DMS53 treated with DMSO at 0.1 percent for 48 hours (cell line): Measurements from ENCODE around the gene LRRC47.
A peak's percentile ranks its signal among the peaks of the same experiment; 100 is the strongest.

Source experiments
- DNase-seq: peaks from one replicate; lab custom pipeline; 2025; ENCODE audit not compliant: unreplicated experiment; lab: John Stamatoyannopoulos, UW

Gene LRRC47

DNA sequence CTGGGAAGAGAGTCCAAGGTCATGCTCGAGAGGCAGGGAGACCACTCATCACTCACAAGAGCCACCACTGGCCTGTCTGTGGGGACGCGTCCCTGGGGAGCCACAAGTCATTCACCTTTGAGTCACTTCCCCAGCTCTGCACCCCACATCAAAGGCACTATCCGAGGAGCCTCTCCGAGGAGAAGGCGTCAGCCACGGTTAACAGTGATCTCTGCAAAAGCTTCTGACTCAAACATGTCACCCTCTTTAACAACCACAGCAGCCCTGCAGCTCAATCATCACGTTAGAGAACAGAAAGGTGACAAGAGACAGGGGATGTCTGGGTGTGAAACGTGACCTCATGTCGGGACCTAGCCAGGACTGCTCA, 9.0 kb downstream of the LRRC47 start:
- no peak for DNase-seq

DNA sequence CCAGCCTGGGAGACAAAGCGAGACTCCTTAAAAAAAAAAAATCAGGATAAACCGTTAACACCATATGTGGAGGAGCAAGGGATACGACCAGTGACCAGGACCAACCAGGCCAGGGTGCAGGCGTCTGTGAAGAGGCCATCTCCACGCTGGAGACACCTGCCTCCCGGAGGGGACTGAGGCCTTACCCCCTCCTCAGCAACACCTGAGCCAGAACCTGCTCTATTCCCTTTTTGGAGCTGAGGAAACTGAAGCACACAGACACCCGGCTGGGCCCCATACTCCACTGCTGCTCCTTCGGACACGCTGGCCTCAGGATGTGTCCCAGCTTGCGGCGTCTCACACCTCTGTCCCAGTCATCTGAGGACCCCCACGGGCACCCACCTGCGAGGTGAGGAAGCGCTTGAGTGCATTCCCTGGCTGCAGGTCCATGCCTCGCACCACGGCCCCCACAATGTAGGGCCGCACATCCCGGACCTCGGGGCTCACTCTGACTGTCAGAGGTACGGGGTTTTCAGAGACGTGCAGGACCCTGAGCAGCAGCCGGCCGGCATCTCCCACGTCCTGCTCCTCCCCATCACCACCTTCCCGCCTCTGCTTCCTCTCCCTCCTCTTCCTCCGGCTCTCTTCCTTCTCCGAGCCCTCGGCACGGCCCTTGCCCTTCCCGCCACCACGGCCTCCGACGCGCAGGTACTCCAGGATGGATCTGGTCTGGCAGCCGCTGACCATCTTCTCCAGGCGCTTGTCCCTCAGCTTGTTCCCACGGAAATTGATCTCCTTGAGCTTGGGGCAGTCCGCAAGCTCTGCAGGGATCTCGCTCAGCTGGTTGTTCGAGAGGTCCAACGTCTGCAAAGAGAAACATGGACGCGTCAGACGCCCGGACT, 9.6 kb downstream of the LRRC47 start:
- DNase-seq, result no peak

DNA sequence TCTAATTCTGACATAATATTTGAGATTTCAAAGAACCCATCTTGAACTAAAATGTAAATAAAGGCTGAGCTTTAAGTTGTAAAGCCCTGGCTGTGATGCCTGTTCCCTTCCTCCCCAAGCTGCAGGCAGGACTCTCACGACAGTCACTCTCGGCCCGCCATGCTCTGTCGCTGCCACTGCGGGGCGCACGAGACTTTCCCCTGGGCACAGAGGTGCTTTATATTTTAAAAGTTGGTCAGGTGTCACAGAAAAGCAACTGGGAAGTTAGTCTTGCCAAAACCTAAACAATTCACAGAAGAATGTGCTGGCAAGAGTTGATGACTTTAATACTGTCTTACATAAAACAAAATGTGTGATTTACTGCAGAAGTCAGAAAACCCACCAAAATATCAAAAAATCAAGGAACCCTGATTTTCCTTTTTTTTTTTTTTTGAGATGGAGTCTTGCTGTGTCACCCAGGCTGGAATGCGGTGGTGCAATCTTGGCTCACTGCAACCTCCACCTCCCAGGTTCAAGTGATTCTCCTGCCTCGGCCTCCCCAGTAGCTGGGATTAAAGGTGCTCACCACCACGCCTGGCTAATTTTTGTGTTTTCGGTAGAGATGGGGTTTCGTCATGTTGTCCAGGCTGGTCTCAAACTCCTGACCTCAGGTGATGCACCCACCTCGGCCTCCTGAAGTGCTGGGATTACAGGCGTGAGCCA, 10.7 kb downstream of the LRRC47 start:
- DNase-seq, result peak; percentile 30

DNA sequence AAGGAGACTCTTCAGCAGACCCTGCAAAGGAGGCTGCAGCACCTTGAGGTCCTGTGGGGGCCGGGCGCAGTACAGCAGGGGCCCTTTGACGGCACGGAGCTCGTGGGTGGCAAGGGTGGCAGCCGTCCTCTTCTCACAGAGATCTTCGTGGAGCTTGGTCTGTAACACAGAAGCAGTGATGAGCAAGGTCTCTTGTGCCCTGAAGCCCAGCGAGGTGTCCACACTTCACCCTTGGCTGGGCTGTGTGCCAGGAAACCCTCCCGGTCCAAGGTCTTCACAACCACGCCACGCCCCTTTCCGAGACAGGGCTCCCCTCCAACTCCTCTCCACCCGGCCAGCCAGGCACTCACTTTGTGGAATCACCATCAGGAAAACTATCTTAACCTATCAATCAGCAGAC, 11.3 kb downstream of the LRRC47 start:
- no peak for DNase-seq

DNA sequence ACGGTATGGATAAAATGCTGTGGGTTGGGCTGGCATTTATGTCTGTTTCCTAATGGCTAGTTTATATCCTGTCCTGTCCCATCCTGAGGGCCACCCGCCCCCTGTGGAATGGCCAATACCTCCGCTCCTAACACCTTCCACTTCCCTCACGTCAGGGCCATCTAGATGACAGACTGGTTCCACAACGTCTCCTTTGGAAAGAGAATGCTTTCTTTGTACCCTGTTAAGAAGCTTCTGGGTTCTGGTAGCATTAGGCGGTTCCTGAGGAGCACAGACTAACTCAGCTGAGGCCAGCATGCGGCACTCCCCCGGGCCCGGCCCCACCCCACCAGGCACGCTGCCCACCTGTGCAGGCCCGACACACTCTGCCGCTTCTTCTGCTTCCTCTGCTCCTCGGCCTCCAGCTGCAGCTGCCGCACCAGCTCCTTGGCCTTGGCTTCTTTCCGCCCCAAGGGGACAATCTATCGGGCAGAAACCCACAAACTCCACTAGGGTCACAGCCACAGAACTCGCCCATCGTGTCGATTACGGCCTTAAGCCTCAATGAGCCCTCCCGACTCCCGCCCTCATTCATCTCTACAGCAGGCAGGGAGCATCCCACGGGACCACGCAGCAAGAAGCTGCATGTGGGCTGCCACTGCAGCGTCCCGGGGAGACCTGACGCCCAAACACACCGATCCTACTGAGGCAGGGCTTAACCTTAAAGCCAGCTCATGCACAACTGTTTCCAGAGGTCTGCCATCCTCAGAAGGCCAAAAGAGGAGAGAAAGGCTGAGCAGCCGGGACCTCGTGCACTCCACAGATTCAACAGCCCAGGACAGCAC, 12.4 kb downstream of the LRRC47 start:
- no peak for DNase-seq

DNA sequence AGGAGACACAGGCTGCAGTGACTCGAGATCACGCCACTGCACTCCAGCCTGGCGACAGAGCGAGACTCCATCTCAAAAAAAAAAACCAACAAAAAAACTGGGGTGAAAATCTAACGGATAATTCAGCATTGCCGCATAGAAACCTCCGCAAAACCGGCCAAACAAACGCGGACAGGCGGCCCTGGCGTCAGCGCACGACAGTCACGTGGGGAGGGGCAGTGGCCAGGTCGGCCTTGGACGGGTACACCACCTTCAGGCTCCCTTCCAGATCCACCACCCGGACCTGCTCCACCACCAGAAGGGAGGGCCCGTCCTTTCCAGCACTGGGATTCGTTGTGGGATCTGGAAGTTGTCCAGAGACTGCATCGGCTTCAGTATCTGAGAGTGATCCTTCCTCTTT, 15.4 kb downstream of the LRRC47 start:
- DNase-seq, result no peak

DNA sequence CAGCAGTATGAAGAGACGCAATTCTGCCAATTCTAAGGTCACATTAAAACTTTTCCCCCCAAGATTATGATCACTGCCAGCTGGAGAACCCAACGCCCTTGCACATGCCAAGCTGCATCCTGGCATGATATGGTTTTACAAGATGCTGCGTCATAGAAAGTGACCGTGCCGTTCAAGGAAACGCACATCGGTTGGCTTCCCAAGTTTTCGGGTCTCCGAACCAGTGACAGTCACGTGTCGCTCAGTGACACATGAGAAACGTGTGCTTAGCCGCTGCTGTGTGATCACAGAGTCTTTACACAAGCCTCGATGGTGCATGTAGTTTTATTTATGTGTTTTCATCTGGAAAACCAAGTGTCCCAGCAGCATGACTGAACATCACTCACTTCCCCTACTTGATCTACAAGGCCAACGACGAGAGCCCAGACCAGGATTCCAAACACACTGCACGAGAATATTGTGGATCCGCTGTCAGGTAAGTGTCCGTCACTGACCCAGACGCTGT, 16.3 kb downstream of the LRRC47 start:
- no peak for DNase-seq

DNA sequence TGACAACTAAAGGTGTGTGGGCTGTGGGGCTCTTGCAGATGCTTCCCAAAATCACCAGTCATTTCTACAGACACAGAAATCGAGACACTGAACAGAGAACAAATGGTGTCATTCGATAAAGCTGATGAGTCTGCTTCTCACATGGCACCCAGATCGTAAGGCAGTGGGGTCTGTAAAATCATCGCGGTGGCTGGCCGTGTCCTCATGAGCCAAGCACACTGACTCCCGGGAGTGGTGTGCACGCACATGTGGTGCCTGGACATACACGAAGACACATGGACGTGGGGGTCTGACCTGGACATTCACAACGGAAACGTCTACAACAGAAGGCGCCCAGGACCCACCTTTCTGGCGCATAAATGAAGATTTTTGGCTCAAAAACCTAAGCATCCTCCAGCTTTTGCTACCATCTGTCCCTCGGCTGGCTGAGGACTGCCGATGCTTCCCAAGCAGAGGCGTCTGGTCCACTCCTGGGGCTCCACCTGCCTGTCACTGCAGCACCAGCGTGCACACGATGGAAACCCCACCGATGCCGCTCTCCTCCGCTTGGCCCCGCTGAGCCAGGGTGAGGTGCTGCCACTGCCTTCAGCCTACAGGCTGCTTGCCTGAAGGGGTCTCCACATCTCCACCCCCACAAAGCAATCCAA, 16.9 kb downstream of the LRRC47 start:
- DNase-seq, result no peak

DNA sequence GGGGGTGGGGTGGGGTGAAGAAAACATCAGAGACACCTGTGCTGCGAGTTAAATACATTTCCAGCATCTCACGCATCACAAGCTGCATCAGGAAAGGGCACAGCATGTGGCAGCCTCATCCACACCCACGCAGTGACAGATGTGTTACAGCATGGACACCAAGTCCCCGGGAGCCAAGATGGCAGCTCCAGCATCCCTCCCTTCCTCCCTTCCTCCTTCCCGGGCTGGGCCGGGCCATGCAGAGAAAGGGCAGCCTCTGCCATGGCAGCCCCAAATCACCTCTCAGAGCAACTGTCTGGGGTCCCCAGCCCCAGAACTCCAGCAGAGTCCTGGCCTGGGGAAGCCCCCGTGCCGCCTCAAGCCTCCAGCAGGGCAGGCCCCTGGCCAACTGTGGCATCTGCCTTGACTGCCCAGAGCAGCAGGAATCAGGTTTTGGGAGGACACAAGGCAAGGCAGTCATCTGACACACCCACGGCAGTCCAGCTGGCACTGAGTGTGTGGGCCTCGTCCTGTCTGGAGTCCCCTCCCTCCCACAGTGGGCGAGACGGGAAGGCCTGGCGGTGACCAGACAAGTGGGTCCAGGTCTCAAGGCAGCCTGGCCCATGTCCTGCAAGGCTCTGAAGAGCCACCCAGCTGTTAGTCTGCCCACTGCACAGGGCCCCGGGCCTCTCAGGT, 17.6 kb downstream of the LRRC47 start:
- DNase-seq, result no peak

DNA sequence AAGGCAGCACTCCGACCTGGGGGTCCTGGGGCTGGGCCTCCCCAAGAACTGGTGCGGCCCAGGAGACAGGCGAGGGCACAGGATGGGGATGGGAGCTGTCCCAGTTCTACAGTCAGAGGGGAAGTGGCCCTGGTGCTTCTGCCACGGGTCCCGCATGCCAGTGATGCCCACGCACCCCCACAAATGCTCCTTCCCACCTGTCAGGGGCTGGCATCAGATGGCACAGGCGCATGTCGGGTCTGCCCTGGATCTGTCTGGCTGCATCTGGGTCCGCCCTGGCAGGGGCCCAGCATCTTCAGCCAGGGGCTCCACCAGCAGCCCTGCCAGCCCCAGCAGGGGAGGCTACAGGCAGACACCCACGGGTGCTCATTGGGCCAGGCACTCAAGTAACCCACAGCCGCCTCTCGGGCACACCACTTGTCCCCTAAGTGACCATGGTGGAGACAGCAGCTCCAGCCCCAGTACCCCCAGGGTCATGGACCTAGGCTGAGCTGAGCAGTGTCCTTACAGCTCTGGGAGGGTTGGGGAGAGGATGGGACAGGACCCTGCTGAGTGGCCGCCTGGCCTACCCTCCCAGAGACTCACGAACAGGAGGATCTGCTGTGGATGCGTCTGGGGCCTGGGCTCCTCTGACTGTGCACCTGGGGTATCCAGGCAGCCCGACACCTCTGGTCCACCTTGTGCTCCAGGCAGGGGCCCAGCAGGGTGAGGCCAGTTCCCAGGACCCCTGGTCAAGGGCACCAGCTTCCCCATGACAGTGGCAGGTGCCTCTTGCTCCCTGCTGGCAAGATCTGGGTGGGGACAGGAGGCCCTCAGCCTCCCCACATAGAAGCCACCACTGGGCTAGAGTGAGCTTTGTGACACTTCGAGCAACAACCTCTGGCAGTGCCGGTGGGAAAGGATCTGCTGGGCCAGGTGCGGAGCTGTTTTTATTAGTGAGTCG, 18.4 kb downstream of the LRRC47 start:
- DNase-seq, result no peak

DNA sequence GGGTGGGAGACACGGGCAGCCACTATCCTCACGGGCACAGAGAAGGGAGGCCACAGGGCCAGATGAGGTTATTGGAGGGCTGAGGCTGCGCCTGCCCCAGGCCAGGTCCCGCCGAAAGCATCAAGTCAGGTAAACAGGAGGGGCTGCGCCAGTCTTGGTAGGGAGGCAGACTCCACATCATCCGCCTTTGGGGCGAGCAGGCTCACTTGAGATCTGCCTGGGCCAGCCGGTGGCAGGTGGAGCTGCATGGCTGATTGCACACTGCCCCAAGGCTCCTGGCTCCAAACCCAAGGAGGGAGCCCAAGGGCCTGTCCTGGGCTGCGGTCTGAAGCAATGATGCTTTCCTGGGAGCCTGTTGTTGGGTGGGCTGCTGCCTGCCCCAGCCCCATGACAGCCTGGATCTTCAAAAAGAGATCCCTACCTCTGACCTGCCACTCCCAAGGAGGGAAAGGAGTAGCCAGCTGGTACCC, 19.2 kb downstream of the LRRC47 start:
- no peak for DNase-seq

DNA sequence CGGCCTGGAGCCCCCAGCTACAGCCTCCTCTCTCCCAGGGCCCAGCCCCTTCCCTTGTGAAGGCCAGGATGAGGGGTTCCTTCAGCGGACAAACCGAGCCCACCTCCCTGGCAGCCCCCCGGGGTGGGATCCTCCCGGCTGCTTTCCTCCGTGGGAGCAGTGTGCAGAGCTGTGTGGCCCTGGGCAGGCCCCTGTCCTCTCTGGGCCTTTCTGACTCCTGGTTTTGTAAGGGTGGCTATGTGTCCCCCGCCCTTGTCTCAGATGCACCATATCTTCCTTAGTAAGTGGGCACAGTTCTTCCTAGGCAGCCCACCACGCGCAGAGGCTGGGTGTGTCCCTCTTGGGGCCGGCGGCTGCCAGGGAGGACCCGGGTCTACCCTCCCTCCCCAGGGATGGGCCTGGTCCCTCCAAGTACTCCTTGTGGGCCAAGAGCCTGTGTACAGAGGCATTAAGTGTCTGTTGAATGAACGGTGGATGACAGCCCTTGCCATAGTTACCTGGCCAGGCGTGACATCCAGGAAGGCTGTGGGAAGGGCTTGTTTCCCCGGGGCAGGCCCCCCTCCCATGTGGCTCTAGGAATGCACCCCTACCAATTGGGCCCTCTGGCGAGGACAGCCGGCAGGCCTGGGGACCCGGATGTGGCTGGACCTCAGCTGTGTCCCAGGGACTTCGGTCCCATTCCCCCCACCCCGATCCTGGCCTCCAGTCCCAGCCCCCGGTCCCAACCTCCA, 19.9 kb downstream of the LRRC47 start:
- peak; percentile 65 for DNase-seq

DNA sequence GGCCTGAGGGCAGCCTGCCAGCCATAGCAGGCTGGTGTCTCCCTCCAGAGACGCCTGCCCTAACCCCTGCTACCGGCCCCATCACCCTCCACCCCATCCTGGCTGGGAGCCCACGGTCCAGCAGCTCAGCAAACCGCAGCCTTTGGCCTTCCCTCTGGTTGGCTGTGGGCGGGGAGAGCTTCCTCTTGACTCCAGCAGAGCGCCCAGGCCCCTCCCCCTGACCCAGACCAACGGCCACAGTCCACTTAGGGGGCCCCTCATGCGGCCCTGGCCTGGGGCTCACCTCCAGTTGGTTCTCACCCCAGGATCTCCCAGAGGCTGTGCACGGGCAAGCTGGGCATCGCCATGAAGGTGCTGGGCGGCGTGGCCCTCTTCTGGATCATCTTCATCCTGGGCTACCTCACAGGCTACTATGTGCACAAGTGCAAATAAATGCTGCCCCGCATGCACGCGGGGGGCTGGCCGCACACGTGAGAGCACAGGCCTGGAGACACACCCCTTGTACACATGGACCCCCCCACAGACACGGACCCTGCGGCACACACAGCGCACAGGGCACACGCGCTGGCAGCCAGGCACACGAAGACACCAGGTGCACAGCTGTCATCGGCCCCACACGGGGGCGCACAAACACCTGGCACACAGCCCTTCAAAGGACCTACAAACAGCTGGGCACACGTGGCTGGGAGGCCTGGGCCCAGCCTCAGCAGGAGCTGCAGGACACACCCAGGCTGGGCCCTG, 20.6 kb downstream of the LRRC47 start:
- DNase-seq, result peak; percentile 88

DNA sequence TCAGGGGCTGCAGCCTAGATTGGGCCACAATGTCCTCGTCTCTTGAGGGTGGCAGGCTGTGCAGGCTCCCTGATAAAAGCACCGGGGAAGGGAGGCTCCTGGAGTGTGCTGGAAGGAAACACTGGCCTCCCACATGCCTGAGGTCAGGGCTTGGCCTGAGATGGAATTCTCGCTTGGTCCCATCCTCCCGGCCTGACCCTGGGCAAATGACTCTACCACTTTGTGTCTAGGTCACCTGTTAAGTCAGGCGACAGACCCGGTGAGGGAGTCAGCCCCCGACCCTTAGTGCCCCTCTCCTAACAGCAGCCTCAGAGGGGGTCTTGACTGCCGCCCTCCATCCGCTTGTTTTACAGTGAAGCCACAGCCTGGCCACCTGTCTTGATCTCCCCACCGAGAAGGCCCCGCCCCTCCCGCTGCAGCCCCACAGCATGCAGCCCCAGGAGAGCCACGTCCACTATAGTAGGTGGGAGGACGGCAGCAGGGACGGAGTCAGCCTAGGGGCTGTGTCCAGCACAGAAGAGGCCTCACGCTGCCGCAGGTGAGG, 21.3 kb downstream of the LRRC47 start:
- DNase-seq, result no peak

DNA sequence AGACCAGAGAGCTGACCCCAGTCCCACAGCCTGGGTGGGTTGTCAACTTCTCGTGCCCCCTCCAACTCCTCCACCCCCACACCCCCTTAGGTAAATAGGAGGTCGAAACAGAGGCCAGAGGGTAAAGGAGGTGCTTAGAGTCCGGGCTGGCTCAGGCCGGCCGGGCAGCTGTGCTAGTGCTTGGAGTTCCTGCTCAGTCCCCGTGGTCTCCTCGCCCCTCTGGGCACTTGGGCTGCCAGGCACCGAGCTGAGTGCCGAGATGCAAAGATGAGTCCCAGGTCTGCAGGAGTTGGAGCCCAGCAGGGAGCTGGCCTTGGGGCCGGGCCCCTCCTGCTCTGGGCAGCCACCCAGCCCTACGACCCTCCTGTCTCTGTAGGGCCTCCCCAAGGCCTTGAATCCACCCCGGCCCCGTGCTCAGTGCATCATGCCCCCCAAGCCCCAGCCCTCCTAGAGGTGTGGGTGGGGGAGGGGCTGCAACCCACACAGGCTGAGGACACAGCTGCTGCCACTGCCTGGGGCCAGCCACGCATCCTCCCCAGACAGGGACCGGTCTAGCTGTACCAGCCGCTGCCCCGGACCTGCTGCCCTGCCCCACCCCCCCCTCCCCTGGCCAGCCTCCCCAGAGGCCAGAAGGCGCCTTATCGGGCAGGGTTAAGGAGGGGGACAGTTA, 21.9 kb downstream of the LRRC47 start:
- DNase-seq, result no peak

DNA sequence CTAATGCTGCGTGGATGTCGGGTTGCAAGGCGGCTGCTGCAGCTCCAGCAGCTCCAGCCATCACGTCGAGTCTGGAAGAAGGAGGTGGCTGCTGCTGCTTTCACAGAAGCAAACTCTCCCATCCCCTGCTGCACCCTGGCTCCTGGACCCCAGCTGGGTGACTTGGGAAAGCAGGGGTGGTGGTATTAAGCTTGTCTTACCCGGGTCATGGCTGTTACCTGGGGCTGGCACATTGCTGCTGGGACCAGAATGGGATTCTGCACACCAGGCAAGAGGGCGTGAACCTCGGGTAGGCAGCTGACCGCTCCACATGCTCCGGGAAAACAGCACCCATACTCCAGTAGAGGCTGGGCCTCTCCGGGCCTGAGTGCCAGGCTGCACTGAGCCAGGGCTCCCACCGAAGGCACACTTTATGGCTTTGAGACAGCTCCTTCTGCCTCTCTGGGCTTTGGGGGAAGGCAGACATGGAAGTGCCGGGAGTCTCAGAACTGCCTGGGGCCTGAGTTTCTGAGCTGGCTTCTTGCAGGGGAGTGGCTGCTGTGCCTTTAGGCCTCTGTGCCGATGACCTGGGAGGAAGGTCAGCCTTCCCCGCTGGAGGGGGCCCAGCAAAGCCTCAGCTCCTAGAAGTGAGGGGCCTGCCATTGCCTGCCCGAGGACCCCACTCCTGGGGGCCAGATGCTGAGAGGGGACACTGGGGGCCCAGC, 22.6 kb downstream of the LRRC47 start:
- DNase-seq, result no peak
